H1 (cell line): ENCODE data around the gene RGS6. TPM values are rescaled to one million over a fixed set of nuclear protein-coding genes. Genes with fewer than 3 reads are reported as not detected.
A peak's percentile ranks its signal among the peaks of the same experiment; 100 is the strongest.

Experiments
- ASH2L ChIP-seq: fragments of 200-600, 300-600 bp; sonication (generic); IDR thresholded peaks from one replicate; pipeline ENCODE4 v1.7.1; 2017; ENCODE audit warnings: low read length
- CBX8 ChIP-seq: fragments of 300-800, 300-1000 bp; sonication (generic); IDR thresholded peaks from 2 replicates; pipeline ENCODE4 v1.7.1; 2016; ENCODE audit warnings: low read depth, low read length, borderline replicate concordance
- CEBPB ChIP-seq: IDR thresholded peaks from 2 replicates; pipeline ENCODE4 v1.6.1; 2012; ENCODE audit warnings: low read depth, low read length
- CHD2 ChIP-seq: IDR thresholded peaks from 2 replicates; pipeline ENCODE4 v1.6.1; 2012; ENCODE audit warnings: low read length, improper control_type of control experiment
- CREB1 ChIP-seq: IDR thresholded peaks from 2 replicates; pipeline ENCODE4 v1.6.1; 2012; ENCODE audit warnings: inconsistent platforms
- E2F6 ChIP-seq: IDR thresholded peaks from 2 replicates; pipeline ENCODE4 v1.6.1; 2012; ENCODE audit warnings: inconsistent platforms
- GABPA ChIP-seq: IDR thresholded peaks from 2 replicates; pipeline ENCODE4 v1.6.1; 2011; ENCODE audit warnings: mild to moderate bottlenecking, low read length, moderate library complexity, borderline replicate concordance; ENCODE audit not compliant: insufficient read depth
- GTF2F1 ChIP-seq: IDR thresholded peaks from 2 replicates; pipeline ENCODE4 v1.6.1; 2012; ENCODE audit warnings: low read depth, low read length, improper control_type of control experiment, borderline replicate concordance
- JUN ChIP-seq: IDR thresholded peaks from 2 replicates; pipeline ENCODE4 v1.6.1; 2011; ENCODE audit warnings: low read depth, mild to moderate bottlenecking, improper control_type of control experiment, low read length
- KDM5A ChIP-seq: fragments of 200-600 bp; IDR thresholded peaks from 2 replicates; pipeline ENCODE4 v1.7.1; 2012; ENCODE audit warnings: mild to moderate bottlenecking, low read length, inconsistent platforms, mixed read lengths
- NANOG ChIP-seq: IDR thresholded peaks from 2 replicates; pipeline ENCODE4 v1.6.1; 2011; ENCODE audit warnings: low read length, low read depth, mild to moderate bottlenecking, inconsistent platforms; ENCODE audit not compliant: insufficient read depth, poor library complexity, severe bottlenecking
- PHF8 ChIP-seq: fragments of 200-600 bp; sonication (generic); conservative IDR thresholded peaks from 2 replicates; pipeline ENCODE4 v1.7.1; 2012; ENCODE audit warnings: low read depth, mild to moderate bottlenecking, inconsistent platforms, low read length, moderate library complexity
- POU5F1 ChIP-seq: IDR thresholded peaks from 2 replicates; pipeline ENCODE4 v1.6.1; 2011; ENCODE audit warnings: low read depth, mild to moderate bottlenecking, low read length, moderate library complexity
- RFX5 ChIP-seq: IDR thresholded peaks from 2 replicates; pipeline ENCODE4 v1.6.1; 2011; ENCODE audit warnings: low read depth, low read length, improper control_type of control experiment, borderline replicate concordance
- RXRA ChIP-seq: IDR thresholded peaks from 2 replicates; pipeline ENCODE4 v1.6.1; 2011; ENCODE audit warnings: low read depth, mild to moderate bottlenecking, low read length, moderate library complexity; ENCODE audit not compliant: insufficient read depth
- SIN3A ChIP-seq, 2 experiments: IDR thresholded peaks in 1 of 2; conservative IDR thresholded peaks in 1 of 2; 2 replicates each; pipeline ENCODE4 v1.6.1; 2011 to 2012; ENCODE audit warnings: low read length in 2 of 2, improper control_type of control experiment in 1 of 2, low read depth in 1 of 2, mild to moderate bottlenecking in 1 of 2
- SIRT6 ChIP-seq: IDR thresholded peaks from one replicate; pipeline ENCODE4 v1.7.1; 2012; ENCODE audit warnings: low read length, inconsistent platforms
- SP4 ChIP-seq: IDR thresholded peaks from 2 replicates; pipeline ENCODE4 v1.6.1; 2012; ENCODE audit warnings: low read length, inconsistent platforms
- TAF1 ChIP-seq: IDR thresholded peaks from 2 replicates; pipeline ENCODE4 v1.6.1; 2011; ENCODE audit warnings: mild to moderate bottlenecking, low read depth, low read length
- TBP ChIP-seq: IDR thresholded peaks from 2 replicates; pipeline ENCODE4 v1.6.1; 2011; ENCODE audit warnings: low read depth, low read length, improper control_type of control experiment
- TCF12 ChIP-seq: IDR thresholded peaks from 2 replicates; pipeline ENCODE4 v1.6.1; 2011; ENCODE audit warnings: low read depth, mild to moderate bottlenecking, low read length
- polyA plus RNA-seq, 7 experiments: library from polyadenylated mRNA; depleted of rRNA in 3 of 7; stranded (reverse) in 5 of 7; unstranded in 2 of 7; fragments of >200 nt in 5 of 7; fragments of 200-250 nt in 2 of 7; gene quantifications; 1 replicate in 5 of 7; 2 replicates in 1 of 7; 4 replicates in 1 of 7; pipeline versions ENCODE4 v1.2.1 to v1.2.3, GENCODE V29; 2011 to 2013; ENCODE audit warnings: missing spikeins in 2 of 7, mixed read lengths in 2 of 7
- total RNA-seq: library from RNA; stranded (reverse); fragmentation: NEBNext Ultra II Directional; extraction: Animal tissue kit (Norgen Biotek cat#: 25700); gene quantifications from 2 replicates; pipeline ENCODE4 v1.2.1, GENCODE V29; 2021
- TF ChIP-seq, protein P1 (sequence below), 3 experiments: IDR thresholded peaks; 1 replicate in 2 of 3; 2 replicates in 1 of 3; pipeline versions ENCODE4 v1.5.1 to v1.6.1; 2011; ENCODE audit warnings: low read length in 3 of 3, mild to moderate bottlenecking in 3 of 3, inconsistent platforms in 2 of 3, low read depth in 1 of 3, moderate library complexity in 1 of 3; ENCODE audit not compliant: insufficient read depth in 1 of 3; ENCODE audit errors: control extremely low read depth in 1 of 3

RGS6 gene
- total and polyA plus RNA-seq, 2 of the 8 experiments (the other 6 are each of a cell fraction or from before 2014, with no cell fraction given), result 0.26 to 1.1 TPM

GRCh38 chr14:71932229-71932981 is at the start of gene RGS6 (continued):
- TF ChIP-seq, protein P1, sequence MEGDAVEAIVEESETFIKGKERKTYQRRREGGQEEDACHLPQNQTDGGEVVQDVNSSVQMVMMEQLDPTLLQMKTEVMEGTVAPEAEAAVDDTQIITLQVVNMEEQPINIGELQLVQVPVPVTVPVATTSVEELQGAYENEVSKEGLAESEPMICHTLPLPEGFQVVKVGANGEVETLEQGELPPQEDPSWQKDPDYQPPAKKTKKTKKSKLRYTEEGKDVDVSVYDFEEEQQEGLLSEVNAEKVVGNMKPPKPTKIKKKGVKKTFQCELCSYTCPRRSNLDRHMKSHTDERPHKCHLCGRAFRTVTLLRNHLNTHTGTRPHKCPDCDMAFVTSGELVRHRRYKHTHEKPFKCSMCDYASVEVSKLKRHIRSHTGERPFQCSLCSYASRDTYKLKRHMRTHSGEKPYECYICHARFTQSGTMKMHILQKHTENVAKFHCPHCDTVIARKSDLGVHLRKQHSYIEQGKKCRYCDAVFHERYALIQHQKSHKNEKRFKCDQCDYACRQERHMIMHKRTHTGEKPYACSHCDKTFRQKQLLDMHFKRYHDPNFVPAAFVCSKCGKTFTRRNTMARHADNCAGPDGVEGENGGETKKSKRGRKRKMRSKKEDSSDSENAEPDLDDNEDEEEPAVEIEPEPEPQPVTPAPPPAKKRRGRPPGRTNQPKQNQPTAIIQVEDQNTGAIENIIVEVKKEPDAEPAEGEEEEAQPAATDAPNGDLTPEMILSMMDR (IDR thresholded peaks at IDR 0.05; ENCODE audit: control extremely low read depth in 1 of 3, insufficient read depth in 1 of 3, low read depth in 1 of 3, low read length in 3 of 3), result peak; percentile 59 to 65 (median 61)
- TF ChIP-seq RFX5 (no peak), RXRA (no peak), CBX8 (no peak), TBP (peak; percentile 60; the same call in 1 of the 2 replicates), SIN3A (conservative IDR thresholded peaks at IDR 0.05 in 1 of 2, IDR thresholded peaks at IDR 0.05 in 1 of 2; ENCODE audit: low read depth in 1 of 2, low read length in 2 of 2) (no peak), GABPA (no peak; the same call in 1 of the 2 replicates), POU5F1 (no peak), ASH2L (peak; percentile 40), KDM5A (no peak), CEBPB (no peak), TCF12 (no peak; the same call in 1 of the 2 replicates), JUN (no peak), CREB1 (no peak), PHF8 (0 out of 2 replicates have a peak, but pooled peaks have one; percentile 40), GTF2F1 (no peak), SP4 (no peak), TAF1 (0 out of 2 replicates have a peak, but pooled peaks have one; percentile 22), E2F6 (peak; percentile 72), CHD2 (no peak), SIRT6 (no peak), NANOG (no peak)
